ENCODE results near the gene SRGN.

The SRGN gene

GRCh38 chr10:69146759-69147158 is 58.9 kb downstream of the SRGN start:
- H3K4me3 ChIP-seq (ENCODE audit: low read depth, low read length): no peak overlapping the region
- DNase-seq (ENCODE audit: low read depth): no peak
- TF ChIP-seq CTCF (conservative IDR thresholded peaks at IDR 0.05; ENCODE audit: low read depth, low read length): no peak

GRCh38 chr10:69151984-69152383 is 64.1 kb downstream of the SRGN start:
- TF ChIP-seq CTCF (conservative IDR thresholded peaks at IDR 0.05; ENCODE audit: low read depth, low read length): no peak
- DNase-seq (ENCODE audit: low read depth): no peak

GRCh38 chr10:69153227-69153626 is 65.3 kb downstream of the SRGN start:
- TF ChIP-seq CTCF (conservative IDR thresholded peaks at IDR 0.05; ENCODE audit: low read depth, low read length): no peak
- DNase-seq (ENCODE audit: low read depth): no peak
- no peak overlapping the region for H3K4me3 ChIP-seq (ENCODE audit: low read depth, low read length)

More at GRCh38 chr10:69151984-69152383, 64.1 kb downstream of the SRGN start:
- no peak overlapping the region for H3K4me3 ChIP-seq (ENCODE audit: low read depth, low read length)

Measured in choroid plexus epithelial cell (primary cell).